NCI-H82 treated with DMSO at 0.1 percent for 48 hours (cell line): ENCODE measurements around the gene BRWD1.

Source experiments
- DNase-seq: peaks from one replicate; lab custom pipeline; 2025; ENCODE audit not compliant: unreplicated experiment; lab: John Stamatoyannopoulos, UW

BRWD1 gene

GRCh38 chr21:39204134-39204533 lies 109.3 kb downstream of the BRWD1 start:
- DNase-seq, result no peak

- no peak for DNase-seq
Measured at GRCh38 chr21:39198800-39199199, 114.6 kb downstream of the BRWD1 start.

GRCh38 chr21:39197448-39198233 lies 115.8 kb downstream of the BRWD1 start:
- no peak for DNase-seq

- DNase-seq, result no peak
Measured at GRCh38 chr21:39196838-39197237, 116.6 kb downstream of the BRWD1 start.

DNA sequence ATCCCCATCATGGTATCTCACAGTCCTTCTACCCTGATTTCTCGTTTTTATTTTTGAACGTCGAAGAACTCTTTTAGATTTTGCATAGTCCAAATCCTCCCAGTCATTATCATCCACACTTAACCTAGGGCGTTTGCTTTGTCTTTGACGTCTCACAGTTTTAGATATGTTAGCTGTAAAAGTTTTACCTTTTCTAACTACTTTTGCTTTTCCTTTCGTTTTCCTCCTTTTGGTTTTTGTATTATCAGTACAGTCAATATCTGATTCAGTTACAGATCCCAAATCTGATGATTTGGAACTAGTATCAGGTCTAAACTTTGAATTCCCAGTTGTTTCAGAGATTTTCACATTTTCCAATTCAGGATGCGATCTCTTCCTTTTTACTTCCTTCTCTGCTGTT lies 117.1 kb downstream of the BRWD1 start:
- DNase-seq, result no peak

DNA sequence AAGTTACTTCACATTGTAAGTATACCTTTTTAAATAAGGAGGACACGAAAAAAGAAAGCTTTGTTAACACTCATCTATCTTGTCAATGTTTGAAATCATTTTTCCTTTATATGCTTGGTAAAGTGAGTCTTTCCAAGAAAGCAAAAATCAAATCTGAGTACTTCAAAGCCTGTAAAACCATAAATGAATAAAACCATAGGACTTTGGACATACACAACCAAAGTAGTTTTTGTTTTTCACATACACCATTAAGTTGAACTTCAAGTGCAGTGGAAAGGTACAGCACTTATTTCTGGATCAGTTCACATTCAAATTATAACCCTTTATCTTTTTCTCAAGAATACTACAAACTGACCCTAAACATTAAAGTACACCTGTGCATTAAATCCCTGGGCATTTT lies 120.1 kb downstream of the BRWD1 start:
- DNase-seq, result no peak

DNA sequence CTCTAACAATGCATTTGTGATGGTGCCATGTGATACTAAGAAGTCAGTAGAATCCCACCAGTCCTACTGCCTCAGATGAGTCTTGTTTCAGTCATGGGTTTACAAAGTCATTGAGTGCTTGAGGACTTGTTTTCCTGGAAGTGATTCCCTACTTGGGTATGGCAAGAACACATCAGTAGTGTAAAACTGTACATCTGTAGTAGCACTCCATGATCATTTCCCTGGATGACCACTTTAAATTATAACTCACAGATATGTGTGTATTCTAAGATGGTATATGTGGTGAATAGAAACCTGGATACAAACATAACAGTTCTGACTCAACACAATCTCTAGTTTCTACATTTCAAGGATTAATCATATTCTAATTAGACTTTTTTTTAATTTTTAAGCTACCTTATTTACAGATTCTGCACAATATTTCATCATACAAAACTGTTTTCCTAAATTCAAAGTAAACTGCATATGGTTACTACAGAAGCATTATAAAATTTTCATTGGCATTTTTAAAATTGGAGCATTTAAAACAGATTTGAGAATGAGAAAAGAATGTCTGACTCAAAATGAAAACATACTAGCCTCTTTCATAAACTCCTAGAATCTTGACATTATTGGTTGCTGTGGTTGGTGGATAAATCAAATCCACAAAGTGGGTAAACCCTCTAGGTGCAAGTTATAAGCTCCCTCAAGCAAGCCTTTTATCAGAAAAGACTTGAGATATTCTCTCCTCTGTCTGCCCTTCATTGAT lies 123.4 kb downstream of the BRWD1 start:
- no peak for DNase-seq

- no peak for DNase-seq
Measured at GRCh38 chr21:39188521-39189139, 124.8 kb downstream of the BRWD1 start.

GRCh38 chr21:39187141-39187540 lies 126.3 kb downstream of the BRWD1 start:
- DNase-seq, result no peak

DNA sequence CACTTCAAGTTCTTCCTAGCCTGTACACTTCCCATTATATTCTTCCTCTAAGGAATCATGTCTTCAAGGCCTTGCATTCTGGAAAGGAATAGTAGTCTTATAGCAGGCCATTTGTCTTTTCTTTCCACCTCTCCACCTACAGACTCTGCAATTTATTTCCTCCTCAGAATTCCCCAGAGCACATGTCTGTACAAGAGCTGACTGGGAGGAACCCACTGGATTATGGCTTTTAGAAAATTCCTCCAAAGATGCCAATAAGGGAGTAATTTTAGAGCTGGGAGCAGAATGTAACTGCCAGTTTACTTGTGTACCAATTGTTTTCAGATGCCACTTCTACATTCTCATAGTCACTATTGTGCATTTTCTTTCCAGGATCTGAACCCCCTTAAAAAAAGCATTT lies 126.8 kb downstream of the BRWD1 start:
- DNase-seq, result no peak

DNA sequence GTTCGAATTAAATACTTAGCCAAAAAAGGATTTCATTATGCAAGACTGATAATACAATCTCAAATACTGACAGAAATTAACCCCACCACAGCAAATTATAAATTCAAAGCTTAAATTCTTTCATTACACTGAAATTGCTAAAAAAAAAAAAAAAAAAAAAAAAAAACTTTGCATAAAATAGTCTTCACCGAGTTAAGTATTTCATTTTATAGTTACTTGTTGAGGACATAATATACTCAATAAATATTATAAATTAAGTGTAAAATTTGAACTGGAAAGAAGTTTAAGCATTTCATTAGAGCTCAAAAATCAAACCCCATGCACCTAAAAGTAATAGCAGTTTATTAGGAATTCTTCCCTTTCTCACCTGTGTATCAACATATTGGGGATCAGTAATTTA lies 128.3 kb downstream of the BRWD1 start:
- no peak for DNase-seq

- no peak for DNase-seq
Measured at GRCh38 chr21:39184050-39184980, 129.1 kb downstream of the BRWD1 start.

DNA sequence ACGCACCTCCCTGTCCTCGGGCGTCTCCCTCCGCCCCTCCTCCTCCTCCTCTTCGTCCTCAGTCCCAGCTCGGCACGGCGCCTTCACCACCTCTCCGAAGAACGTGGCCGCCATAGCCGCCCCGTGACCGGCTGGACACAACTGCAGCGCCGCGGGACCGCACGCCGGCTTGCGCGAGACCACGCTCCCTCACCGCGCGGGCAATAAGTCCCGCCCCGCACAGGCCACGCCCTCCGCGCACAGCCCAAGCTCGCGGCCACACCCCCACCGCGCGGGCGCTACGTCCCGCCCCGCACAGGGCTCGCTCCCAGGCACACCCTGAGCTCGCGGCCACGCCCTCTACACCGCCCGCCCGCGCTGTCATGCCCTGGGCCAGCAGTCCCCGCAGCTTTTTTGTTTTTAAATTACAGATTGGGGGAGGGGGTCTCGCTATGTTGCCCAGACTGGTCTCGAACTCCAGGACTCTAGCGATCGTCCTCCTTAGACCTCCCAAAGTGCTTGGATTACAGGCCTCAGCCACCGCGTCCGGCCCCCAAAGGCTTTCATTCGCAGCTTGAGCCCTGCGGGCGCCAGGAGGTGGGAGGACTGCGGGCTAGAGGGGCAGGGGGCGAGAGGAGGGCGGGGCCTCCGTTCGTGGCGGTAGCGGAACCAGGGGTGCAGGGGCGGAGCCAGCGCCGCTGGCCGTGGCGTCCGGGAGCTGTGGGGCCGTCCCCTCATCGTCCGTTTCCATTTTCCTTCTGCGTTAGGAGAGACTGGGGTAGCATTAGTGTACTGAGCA lies 130.0 kb downstream of the BRWD1 start, which contains the start of gene PSMG1:
PSMG1 (minus strand) TSS at position 180 of the 778 bp plus-strand sequence; CDS start at position 114, 66 bp downstream.
- peak; percentile 92 for DNase-seq

DNA sequence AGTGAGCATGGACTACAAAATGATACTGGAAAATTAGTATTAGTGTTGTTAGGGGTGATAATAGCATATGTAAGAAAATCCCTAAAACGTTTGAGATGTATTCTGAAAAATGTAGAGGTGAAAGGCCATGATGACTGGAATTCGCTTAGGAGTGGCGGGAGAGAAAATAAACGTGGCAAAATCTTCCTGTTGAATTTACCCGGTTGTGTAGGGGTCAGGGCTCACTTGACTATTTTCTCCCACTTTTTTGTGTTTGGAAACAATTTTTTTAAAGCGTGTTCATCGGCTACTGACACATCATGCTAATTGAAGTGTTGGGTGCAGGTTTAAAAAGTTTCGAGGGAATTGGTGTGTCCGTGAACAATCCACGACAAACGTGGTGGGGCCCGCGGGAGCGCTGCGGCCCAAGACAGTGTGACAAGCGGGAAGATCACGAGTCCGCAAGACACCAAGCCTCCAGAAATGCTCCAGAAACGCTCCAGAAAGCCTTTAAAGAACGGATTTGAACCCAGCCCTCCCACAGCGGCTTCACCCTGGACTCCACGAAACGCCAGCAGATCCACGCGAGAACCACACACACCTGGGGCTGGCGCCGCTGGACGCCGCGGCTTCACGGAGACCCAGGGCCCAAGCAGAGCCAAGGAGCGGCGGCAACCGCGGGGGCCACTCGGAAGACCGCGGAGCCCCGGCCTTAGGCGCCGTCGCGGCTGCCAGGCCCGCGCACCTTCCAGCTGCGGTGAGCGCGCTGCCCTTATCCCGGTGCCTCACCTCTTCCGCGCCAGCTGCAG lies 130.8 kb downstream of the BRWD1 start:
- no peak for DNase-seq

DNA sequence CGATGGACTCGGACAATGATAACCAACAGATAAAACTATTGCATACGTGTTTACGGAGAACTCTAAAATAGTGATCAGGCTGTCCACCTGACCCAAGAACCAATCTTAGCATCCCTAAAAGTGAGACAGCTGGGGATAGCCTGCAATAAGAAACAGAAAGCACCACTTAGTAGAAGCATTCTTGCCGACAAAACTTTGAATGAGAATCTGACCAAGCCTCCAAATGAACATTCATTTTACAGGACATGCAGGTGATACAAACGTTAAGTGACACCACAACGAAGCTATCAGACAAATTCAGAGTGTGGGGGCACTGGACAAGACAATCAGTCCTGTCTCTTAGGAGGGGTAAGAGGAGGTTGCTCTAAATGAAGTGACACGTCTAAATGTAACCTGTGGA lies 131.4 kb downstream of the BRWD1 start:
- DNase-seq, result no peak

- DNase-seq, result no peak
Measured at GRCh38 chr21:39181205-39181818, 132.1 kb downstream of the BRWD1 start.

- no peak for DNase-seq
Measured at GRCh38 chr21:39180429-39181019, 132.9 kb downstream of the BRWD1 start.

GRCh38 chr21:39178421-39178820 lies 135.0 kb downstream of the BRWD1 start:
- no peak for DNase-seq
